ENCODE measurements around the gene EHBP1L1. TPM values are rescaled to one million over a fixed set of nuclear protein-coding genes. Genes with fewer than 3 reads are reported as not detected.

Gene EHBP1L1
- total RNA-seq, 2 experiments from 2014 or later, result 55.7 to 60.0 TPM

- Mint-ChIP-seq H3K36me3 (peaks cover 23% of the 10 kb centered on the region), H3K4me3 (peak overlapping the region; percentile 99)
Observed at GRCh38 chr11:65617136-65617850, 41.4 kb downstream of the EHBP1L1 start.

GRCh38 chr11:65617990-65618751, 42.3 kb downstream of the EHBP1L1 start:
- H3K27ac Mint-ChIP-seq, result no peak overlapping the region
- no peaks in the 10 kb centered on the region for H3K9me3 Mint-ChIP-seq
- peaks cover 17% of the 10 kb centered on the region for H3K36me3 Mint-ChIP-seq
- peaks cover 19% of the 10 kb centered on the region for H3K4me1 Mint-ChIP-seq
- H3K4me3 Mint-ChIP-seq, result no peak overlapping the region
- DNase-seq, result no peak
- no peaks in the 10 kb centered on the region for H3K27me3 Mint-ChIP-seq

More at GRCh38 chr11:65617136-65617850, 41.4 kb downstream of the EHBP1L1 start:
- Mint-ChIP-seq H3K27ac (peak overlapping the region; percentile 97), H3K27me3 (no peaks in the 10 kb centered on the region), H3K9me3 (no peaks in the 10 kb centered on the region), H3K4me1 (peaks cover 28% of the 10 kb centered on the region)
- DNase-seq, result no peak

GRCh38 chr11:65618763-65619162, 42.9 kb downstream of the EHBP1L1 start:
- H3K27ac Mint-ChIP-seq, result peak overlapping the region; percentile 42

GRCh38 chr11:65619281-65619928, 43.6 kb downstream of the EHBP1L1 start:
- Mint-ChIP-seq H3K27ac (no peak overlapping the region), H3K9me3 (no peaks in the 10 kb centered on the region), H3K4me1 (peaks cover 19% of the 10 kb centered on the region), H3K36me3 (peaks cover 15% of the 10 kb centered on the region), H3K4me3 (no peak overlapping the region), H3K27me3 (no peaks in the 10 kb centered on the region)
- no peak for DNase-seq

More at GRCh38 chr11:65618763-65619162, 42.9 kb downstream of the EHBP1L1 start:
- no peak overlapping the region for H3K4me3 Mint-ChIP-seq
- H3K9me3 Mint-ChIP-seq, result no peaks in the 10 kb centered on the region
- no peak for DNase-seq
- peaks cover 19% of the 10 kb centered on the region for H3K4me1 Mint-ChIP-seq
- H3K36me3 Mint-ChIP-seq, result peaks cover 15% of the 10 kb centered on the region
- no peaks in the 10 kb centered on the region for H3K27me3 Mint-ChIP-seq

GRCh38 chr11:65620666-65621065, 44.8 kb downstream of the EHBP1L1 start:
- Mint-ChIP-seq H3K4me1 (peaks cover 19% of the 10 kb centered on the region), H3K36me3 (peaks cover 15% of the 10 kb centered on the region), H3K9me3 (no peaks in the 10 kb centered on the region), H3K27ac (no peak overlapping the region), H3K4me3 (no peak overlapping the region), H3K27me3 (no peaks in the 10 kb centered on the region)
- no peak for DNase-seq

- Mint-ChIP-seq H3K9me3 (no peaks in the 10 kb centered on the region), H3K4me3 (no peak overlapping the region), H3K36me3 (peaks cover 16% of the 10 kb centered on the region), H3K4me1 (peaks cover 19% of the 10 kb centered on the region), H3K27me3 (no peaks in the 10 kb centered on the region), H3K27ac (peak overlapping the region; percentile 42)
- no peak for DNase-seq
Observed at GRCh38 chr11:65621460-65621859, 45.6 kb downstream of the EHBP1L1 start.

GRCh38 chr11:65622011-65622410, 46.2 kb downstream of the EHBP1L1 start:
- no peaks in the 10 kb centered on the region for H3K9me3 Mint-ChIP-seq

GRCh38 chr11:65623177-65623576, 47.3 kb downstream of the EHBP1L1 start:
- Mint-ChIP-seq H3K9me3 (no peaks in the 10 kb centered on the region), H3K4me3 (no peak overlapping the region), H3K4me1 (peaks cover 7% of the 10 kb centered on the region), H3K27ac (no peak overlapping the region), H3K27me3 (no peaks in the 10 kb centered on the region), H3K36me3 (peaks cover 16% of the 10 kb centered on the region)
- DNase-seq, result no peak

More at GRCh38 chr11:65622011-65622410, 46.2 kb downstream of the EHBP1L1 start:
- Mint-ChIP-seq H3K4me1 (peaks cover 15% of the 10 kb centered on the region), H3K4me3 (no peak overlapping the region), H3K27me3 (no peaks in the 10 kb centered on the region), H3K27ac (peak overlapping the region; percentile 42), H3K36me3 (peaks cover 14% of the 10 kb centered on the region)
- DNase-seq, result no peak

GRCh38 chr11:65623852-65624616, 48.2 kb downstream of the EHBP1L1 start:
- H3K27me3 Mint-ChIP-seq, result no peaks in the 10 kb centered on the region
- H3K36me3 Mint-ChIP-seq, result peaks cover 16% of the 10 kb centered on the region
- H3K4me3 Mint-ChIP-seq, result no peak overlapping the region
- DNase-seq, result no peak
- H3K4me1 Mint-ChIP-seq, result peaks cover 4% of the 10 kb centered on the region
- H3K9me3 Mint-ChIP-seq, result no peaks in the 10 kb centered on the region
- H3K27ac Mint-ChIP-seq, result no peak overlapping the region

- no peak for DNase-seq
- Mint-ChIP-seq H3K4me3 (no peak overlapping the region), H3K9me3 (no peaks in the 10 kb centered on the region), H3K27ac (no peak overlapping the region), H3K36me3 (peaks cover 14% of the 10 kb centered on the region), H3K4me1 (no peaks in the 10 kb centered on the region), H3K27me3 (no peaks in the 10 kb centered on the region)
Observed at GRCh38 chr11:65624931-65625627, 49.2 kb downstream of the EHBP1L1 start.

GRCh38 chr11:65625628-65626342, 49.9 kb downstream of the EHBP1L1 start:
- Mint-ChIP-seq H3K36me3 (peaks cover 14% of the 10 kb centered on the region), H3K4me1 (no peaks in the 10 kb centered on the region), H3K27me3 (no peaks in the 10 kb centered on the region), H3K27ac (no peak overlapping the region), H3K9me3 (no peaks in the 10 kb centered on the region), H3K4me3 (no peak overlapping the region)
- peak; percentile 44 for DNase-seq

GRCh38 chr11:65627202-65627601, 51.3 kb downstream of the EHBP1L1 start:
- Mint-ChIP-seq H3K4me1 (no peaks in the 10 kb centered on the region), H3K9me3 (no peaks in the 10 kb centered on the region), H3K36me3 (peaks cover 12% of the 10 kb centered on the region), H3K27me3 (no peaks in the 10 kb centered on the region), H3K4me3 (no peak overlapping the region), H3K27ac (peak overlapping the region; percentile 72)
- DNase-seq, result no peak

- no peak for DNase-seq
- peaks cover 13% of the 10 kb centered on the region for H3K36me3 Mint-ChIP-seq
- peaks cover 5% of the 10 kb centered on the region for H3K4me1 Mint-ChIP-seq
- H3K9me3 Mint-ChIP-seq, result no peaks in the 10 kb centered on the region
- no peak overlapping the region for H3K27ac Mint-ChIP-seq
- H3K27me3 Mint-ChIP-seq, result no peaks in the 10 kb centered on the region
- H3K4me3 Mint-ChIP-seq, result no peak overlapping the region
Observed at GRCh38 chr11:65629579-65629978, 53.7 kb downstream of the EHBP1L1 start.

- Mint-ChIP-seq H3K9me3 (no peaks in the 10 kb centered on the region), H3K27ac (no peak overlapping the region), H3K4me1 (peaks cover 5% of the 10 kb centered on the region)
Observed at GRCh38 chr11:65630215-65630614, 54.4 kb downstream of the EHBP1L1 start.

More at GRCh38 chr11:65630215-65630614, 54.4 kb downstream of the EHBP1L1 start:
- DNase-seq, result no peak
- Mint-ChIP-seq H3K36me3 (peaks cover 16% of the 10 kb centered on the region), H3K4me3 (no peak overlapping the region), H3K27me3 (no peaks in the 10 kb centered on the region)
